ENCODE data around the gene STK4. TPM values are rescaled to one million over a fixed set of nuclear protein-coding genes. Genes with fewer than 3 reads are reported as not detected.

STK4 gene
- total RNA-seq, 1 donor from 2014 or later: 12.7 TPM

DNA sequence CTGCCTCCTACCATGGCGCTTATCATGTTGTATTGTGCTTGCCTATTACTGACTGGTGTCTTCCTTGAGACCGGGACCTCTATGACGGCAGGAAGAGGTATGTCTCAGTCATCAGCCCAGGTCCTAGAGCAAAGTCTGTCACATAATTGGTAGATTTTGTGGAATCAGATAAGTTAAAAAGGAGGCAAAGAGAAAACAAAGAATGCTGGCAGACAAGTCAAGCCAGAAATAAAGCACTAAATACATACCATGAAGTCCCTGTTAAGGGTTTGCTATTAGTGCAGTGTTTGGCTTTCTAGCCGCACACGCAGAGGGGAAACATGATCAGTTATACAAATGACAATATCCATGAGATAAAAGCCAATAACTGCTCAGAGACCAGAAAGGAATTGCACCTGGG is 12.1 kb upstream of the STK4 start:
- DNase-seq (ENCODE audit: low read depth in 2 of 2): no peak

DNA sequence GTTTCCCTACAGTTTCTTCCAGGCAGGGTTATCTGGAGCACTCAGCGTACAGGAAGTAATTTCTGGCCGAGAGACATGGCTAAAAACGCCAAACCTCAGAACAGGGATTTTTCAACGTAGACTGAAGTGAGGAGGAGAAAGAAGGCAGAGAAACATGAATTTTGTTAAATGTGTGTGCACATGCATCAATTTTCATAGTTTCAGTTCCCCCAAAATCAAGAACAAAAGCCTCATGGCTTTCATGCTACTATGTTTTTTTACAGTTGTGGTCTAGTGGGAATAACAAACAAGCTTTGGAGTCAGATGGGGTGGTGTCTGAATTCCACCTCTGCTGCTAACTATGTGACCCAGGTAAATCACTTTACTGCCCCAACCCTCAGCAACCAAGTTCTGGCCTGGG is 11.0 kb upstream of the STK4 start:
- DNase-seq (ENCODE audit: low read depth in 2 of 2): no peak

DNA sequence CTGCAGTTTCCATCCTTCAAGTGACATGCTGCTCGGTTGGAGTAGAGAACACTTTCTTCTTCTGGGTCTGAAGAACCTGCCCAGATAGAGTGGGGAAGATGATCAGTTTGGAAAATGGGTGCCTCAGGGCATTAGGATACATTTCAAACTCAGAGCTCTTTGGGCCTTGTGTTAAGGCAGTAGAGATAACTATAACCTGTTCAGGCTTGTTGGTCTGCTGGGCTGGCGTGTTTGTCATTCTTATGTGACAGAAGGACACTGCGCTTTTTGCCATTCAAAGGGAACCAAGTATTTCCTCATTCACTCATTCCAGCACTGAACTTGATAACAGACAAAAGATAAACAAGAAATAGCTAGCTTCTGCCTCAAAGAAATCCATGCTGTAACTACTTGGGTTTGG is 9.9 kb upstream of the STK4 start:
- no peak for DNase-seq (ENCODE audit: low read depth in 2 of 2)

DNA sequence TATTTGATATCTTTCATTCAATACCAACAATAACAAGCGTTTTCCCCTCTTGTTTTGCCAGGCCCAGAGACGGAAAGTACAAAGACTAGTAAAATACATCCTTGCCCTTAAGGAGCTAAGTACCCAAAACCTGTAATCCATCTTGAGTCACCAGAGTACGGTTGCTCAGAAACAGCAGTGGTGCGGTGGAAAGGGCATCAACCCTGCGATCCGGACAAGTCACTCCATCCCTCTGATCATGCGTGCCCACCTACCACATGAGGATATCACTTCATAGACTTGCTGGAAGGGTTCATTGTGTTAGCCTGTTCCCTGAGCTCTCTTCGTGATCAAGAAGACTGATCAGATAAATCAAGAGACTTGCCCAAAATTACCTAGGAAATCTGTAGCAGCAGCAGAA is 8.0 kb upstream of the STK4 start:
- DNase-seq (ENCODE audit: low read depth in 2 of 2): no peak

DNA sequence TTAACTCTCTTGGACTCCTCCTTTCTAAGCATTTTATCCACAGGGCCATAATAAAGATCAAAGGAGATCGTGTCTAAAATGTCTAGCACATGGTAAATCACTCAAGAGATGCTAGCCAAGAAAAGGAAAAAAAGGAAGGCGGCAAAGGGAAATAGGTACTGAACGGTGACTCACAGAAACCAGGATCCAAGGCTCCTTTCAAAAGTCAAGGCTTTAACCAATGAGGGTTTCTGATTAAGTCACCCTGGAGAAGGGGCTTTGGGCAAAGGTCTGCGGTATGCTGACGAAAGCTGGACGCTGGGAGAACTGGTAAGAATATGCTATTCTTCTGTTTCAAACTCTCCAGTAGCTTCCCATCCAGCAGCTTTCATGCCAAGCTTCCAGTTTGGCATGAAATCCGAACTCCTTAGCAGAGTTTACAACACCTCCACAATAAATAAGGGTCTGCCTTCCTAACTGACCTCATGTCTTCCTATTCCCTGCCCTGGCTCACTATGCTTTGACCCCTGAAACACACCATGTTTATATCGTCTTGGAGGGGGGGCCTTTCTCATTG is 7.2 kb upstream of the STK4 start:
- DNase-seq (ENCODE audit: low read depth in 2 of 2): peak in 1 of 2 donors; percentile 56

DNA sequence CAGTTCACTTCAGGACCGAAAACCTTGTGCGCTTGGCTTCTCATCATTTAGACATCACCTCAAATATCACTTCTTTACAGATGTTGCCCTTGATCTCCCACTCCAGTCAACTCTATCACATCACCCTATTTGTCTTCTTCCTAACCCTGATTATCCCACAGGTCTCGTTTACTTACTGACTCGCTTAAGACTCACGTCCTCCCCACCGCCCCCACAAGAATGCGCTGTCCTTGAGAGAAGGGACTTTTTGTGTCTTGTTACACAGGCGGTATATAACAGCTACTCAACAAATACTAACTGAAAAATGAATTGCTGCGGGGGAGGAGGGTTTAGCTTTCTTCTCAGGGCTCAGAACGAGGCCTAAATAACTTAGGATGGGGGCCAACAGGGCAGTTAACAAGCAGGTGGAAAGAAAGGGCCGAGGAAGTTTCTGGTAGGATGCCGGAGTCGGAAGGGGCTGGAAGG is 6.6 kb upstream of the STK4 start:
- peak; percentile 14 to 80 for DNase-seq (ENCODE audit: low read depth in 2 of 2)

DNA sequence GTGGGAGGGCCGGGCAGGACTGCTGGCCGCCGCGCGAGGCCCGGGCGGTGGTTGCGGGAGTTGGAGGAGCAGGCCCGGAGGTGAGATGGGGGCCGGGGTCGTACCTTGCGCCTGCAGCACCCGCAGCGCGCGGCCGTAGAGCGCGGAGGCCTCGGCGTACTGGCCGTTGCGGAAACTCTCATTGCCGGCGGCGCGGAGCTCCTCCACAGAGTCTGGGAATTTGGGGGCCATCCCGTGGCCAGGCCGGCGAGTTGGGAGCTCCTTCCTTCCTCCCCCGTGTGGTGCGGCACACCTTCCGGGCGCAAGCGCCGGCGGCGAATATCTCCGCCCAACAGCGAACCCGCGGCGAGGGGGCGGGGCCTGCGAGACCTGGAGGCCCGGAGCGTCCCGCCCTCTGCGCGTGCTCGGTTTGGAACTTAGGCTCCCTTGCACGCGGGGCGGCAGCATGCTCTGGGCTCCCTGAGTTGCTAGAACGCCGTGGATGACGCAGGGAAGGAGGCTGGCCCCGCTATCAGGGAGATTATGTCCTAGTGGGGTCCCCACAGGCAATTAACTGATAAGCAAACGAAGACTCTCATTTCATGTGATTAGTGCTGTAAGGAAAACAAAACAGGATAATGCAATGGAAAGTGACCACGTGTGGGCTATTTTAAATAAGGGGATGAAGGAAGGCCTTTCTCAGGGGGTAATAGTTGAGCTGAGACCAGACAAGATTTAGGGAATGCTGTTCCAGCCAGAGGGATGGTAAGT is 6.0 kb upstream of the STK4 start, which contains the start of gene TOMM34:
TOMM34 (minus strand) TSS at position 295 of the 750 bp plus-strand sequence; CDS start at position 231, 64 bp downstream.
- peak; percentile 90 to 93 for DNase-seq (ENCODE audit: low read depth in 2 of 2)

DNA sequence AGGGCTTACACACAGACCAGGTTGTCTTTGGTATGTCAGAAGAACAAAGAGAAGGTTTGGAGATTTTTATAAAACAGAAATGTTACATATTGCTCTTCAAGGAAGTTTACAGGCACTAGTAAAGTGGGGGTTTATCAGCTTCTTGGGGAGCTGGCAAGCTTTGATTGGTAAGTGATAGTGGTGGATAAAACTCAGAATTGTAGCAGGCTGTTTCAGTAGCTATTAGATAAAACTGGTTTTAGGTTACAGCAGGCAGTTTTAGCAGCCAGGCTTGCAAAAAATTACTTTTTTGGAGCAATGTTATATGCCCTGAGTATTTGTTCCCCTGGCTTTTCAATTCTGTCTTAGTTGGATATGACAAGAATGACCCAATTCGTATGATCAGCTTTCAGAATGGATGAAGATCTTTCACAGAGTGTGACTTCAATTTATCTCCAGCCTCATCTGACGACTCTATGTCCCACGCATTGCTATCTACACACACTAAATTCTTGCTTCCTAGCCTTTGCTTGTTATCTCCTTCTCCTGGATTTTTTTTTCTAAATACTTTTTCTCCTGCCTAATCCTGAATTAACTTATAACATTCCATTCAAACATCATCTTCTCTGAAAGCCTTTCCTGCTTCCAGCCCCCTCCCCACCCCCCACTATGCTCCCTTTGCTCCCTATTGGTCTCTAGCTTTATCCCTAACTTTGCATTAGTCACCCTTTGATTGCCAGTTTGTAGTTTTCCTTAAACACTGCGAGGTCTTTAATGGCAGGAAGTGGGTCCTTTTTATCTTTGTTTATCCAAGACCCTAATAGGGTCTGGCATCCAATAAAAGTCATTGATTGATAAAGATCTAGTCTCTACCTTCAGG is 5.1 kb upstream of the STK4 start:
- DNase-seq (ENCODE audit: low read depth in 2 of 2): no peak

DNA sequence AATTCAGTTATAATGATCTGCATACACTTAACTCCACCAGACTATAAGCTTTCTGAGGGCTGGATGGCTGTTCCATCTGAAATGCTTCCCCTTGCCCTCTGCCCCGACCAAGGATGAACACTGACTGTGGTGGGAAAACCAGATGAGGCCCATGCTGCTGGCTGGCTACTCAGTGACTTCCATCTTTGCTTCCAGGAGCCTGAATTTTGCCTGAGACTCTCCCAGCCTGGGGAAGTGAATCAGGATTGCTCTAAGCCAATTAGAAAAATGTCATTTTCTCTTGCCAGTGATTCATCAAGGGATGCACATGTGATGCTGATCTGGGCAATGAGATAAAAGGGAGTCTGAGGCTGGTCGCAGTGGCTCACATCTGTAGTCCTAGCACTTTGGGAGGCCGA is 4.4 kb upstream of the STK4 start:
- DNase-seq (ENCODE audit: low read depth in 2 of 2): peak in 1 of 2 donors; percentile 72

DNA sequence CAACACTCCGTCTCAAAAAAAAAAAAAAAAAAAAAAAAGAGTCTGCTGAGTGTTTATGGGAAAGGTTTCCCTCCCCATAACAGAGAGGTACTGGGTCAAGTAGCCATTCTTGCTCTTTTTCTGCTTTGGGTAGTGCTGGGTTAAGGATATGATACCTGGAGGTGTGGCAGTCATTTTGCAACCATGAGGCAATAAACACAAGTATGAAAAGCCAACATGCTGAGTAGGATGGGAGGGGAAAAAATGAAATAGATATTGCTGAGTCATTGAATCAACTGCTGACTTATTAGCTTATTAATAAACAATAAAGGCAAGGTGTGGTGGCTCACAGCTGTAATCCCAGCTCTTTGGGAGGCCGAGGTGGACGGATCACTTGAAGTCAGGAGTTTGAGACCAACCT is 3.8 kb upstream of the STK4 start:
- no peak for DNase-seq (ENCODE audit: low read depth in 2 of 2)

DNA sequence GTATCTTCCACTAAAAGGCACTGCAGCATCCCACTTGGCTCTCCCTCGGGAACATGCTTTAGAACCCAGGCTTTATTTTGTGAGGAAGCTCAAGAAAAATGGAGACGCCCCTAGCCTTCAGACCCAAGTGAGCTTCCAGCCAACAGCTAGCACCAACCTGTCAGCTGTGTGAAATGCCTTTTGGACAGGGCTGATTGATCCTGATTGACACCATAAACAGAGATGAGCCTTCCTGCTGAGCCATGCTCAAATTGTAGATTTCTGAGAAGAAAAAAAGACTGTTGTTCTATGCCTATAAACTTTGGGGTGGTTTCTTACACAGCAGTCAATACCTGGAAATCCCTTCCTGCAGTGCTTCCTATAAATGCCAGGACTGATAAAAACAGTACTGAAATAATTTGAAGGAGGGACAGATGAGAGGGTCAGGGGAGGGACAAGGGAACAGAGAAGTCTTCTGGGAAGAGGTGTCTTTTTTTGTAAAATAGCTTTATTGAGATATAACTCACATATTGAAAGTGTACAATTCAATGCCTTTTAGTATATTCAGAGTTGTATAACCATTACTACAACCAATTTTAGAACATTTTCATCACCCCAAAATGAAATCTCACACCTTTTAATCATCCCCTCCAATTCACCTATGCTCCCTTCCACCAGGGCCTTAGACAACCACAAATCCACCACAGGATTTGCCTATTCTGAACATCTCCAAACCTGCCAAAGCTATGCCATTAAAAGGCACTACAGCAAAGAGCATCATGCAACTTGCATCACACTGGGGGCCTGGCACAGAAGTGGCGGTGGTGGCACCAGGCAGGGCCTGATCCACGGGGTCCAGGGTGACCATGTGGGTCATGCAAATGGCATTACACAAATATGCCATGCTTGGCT is 2.7 kb upstream of the STK4 start:
- DNase-seq (ENCODE audit: low read depth in 2 of 2): no peak

DNA sequence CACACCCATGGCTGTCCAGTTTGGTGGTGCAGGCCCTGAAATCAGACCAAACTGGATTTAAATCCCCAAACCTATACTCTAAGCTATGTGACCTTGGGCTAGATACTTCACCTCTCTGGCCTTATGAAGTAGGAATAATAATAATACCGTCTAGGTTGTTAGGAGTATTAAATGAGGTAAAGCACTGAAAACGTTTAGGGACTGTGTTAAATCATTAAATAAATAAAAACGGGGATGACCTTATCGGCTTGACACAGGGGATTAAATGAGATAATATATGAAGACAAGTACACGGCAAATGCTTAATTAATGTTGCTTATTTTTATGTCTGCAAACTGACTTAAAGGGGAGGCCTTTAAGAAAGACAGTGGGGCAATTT is 672 bp upstream of the STK4 start:
- no peak for DNase-seq (ENCODE audit: low read depth in 2 of 2)

DNA sequence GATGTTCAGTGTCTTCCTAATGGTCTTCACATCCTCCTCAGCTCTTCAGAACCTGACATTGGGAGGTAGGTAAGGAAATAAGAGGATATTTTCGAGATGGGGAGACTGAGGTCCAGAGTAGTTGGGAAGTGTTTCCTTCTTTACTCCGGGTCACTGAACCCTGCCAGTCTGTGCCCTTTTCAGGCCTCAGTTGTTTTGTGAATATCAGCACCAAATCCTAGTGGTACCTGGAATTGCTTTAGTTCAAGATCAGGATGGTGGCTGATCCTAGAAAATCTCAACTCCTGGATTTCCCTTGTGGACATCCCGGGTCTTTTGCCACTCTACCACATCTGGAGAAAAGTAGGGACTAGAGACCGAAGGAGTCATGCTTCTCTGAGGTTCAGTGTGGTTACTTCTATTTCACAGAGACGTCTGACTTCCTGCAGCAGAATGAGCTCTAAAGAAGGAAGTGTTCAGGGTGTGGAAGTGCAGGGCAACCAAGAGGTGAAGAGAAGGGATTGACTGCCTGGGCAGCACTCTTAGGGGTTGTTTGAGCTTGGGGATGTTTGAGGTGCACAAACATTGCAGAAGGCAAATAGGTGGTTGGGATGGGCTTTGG is 995 bp downstream of the STK4 start:
- DNase-seq (ENCODE audit: low read depth in 2 of 2): peak in 1 of 2 donors; percentile 41

DNA sequence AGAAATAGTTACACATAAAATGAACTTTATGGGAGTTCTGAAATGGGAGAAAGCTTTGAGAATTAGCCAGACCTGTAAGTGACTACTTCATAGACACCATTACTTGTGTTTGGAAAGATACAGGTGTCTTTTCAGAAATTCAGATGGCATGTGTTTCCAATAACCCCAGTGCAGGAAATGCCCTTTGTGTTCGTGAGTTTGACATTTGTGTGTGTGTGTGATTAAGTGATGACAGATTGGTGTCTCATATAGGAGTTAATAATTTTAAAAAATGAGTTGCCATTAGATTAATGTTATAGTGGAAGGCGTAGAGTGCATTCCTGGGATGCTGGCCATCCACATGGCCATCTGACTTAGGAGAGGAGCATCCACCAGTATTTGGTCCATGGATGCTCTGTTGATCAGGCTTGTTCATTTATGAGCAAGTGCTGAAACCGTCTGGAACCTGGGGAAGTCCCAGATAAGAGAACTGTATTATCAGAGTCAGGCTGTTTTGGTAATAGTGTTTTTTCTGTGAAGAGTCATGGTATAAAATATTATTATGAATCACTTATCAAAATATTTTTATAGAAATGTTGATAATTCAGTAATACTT is 3.1 kb downstream of the STK4 start:
- peak in 1 of 2 donors; percentile 26 for DNase-seq (ENCODE audit: low read depth in 2 of 2)

DNA sequence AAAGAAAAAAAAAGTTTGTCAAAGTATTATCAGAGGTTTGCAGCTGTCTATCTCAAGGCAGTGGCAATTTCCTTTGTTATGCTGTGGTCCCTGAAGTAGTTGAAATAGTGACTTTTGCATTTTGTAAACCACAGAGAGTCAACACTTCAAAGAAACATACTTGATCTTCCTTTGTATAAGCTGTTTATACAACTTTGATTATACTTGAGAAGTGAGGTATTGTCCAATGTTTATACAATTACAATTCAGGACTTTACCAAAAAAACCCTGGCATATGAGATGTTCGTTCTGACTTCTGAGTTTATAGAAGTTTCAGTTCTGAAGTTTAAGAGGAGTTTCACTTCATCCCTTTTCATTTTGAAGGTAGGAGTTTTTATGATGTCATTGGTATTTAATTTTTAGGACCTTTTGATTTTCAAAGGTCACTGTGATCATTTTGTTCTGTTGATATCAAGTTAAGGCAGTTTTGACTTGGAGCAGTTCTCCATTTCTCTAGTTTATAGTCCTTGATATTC is 4.0 kb downstream of the STK4 start:
- DNase-seq (ENCODE audit: low read depth in 2 of 2): peak in 1 of 2 donors; percentile 49

DNA sequence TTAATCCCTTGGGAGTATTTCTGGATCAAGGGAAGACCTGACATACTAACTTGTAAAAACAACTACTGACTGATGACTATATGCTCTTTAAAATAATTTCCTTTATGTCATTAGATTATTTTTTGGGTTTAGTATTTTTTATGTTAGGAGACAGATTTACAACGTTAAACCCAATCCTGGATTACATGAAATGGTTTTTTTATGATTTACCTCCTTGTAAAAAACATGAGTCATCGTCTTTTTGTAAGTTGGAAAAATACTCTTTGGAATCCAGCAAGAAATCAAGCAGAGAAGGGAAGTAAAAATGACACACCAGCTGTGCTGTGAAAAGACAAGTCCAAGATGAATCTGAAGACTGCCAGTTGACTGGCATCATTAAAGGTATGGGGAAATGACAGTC is 6.7 kb downstream of the STK4 start:
- peak in 1 of 2 donors; percentile 51 for DNase-seq (ENCODE audit: low read depth in 2 of 2)

DNA sequence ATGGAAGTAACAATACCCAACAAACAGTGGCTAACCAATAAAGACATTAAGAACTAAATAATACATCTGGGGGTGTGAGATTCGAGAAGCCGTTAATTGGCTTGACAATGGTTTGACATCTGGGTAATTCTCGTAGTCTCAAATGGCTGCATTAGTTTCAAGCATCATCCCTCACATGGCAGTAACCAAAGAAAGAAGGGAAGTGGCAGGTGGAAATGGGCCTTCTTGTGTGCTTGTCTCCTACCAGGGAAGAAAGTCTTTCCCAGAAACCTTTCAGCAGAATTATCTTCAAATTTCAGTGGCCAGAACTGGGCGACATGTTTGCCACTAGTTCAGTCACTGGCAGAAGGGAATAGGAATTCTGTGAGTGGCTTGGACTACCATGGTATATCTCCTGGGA is 10.4 kb downstream of the STK4 start:
- no peak for DNase-seq (ENCODE audit: low read depth in 2 of 2)

DNA sequence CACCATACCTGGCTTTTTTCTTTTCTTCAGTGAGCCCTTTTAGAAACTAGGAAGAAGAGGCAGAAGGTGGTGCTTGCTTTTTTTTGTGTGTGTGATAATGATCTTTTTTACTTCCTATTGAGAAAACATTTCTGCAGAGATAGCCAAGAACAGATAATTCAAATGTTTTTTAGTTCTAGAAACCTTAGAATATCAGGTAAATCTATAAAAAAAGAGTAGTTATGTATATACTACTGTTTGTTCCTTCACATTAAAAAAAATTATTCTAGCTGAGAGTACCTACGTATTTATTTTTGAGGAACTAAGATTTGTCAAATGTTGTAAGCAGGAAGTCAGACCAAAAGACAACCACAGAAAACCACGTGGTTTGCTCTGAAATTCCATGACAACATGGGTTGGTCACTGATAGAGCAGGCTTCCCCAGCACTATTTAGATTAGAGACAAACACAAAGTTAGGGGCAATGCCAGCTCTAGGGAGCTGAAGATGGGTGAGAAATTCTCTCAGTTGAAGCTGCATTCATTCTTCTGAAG is 12.8 kb downstream of the STK4 start:
- DNase-seq (ENCODE audit: low read depth in 2 of 2): peak; percentile 71 to 77

DNA sequence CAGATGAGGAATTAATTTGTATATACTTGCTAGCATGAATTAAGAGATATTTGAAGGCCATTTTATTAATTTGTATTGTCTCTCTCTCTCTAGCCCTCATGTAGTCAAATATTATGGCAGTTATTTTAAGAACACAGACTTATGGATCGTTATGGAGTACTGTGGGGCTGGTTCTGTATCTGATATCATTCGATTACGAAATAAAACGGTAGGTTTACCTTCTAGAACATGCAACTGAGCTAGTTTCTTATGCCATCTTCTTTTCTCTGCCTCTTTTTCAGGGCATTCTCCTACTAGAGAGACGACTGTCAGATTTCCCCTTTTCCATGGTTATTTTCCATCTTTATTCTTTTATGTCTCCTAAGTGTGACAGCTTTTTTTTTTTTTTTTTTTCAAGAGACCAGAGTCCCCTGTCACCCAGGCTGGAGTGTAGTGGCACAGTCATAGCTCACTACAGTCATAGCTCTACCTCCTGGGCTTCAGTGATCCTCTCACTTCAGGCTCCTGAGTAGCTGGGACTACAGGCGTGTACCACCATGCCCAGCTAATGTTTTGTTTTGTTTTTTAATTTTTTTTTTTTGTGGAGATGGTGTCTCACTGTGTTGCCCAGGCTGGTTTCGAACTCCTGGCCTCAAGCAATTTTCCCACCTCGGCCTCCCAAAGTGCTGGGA is 15.6 kb downstream of the STK4 start:
- DNase-seq (ENCODE audit: low read depth in 2 of 2): no peak
